H1 (cell line): ENCODE measurements around the gene PSMC3IP. TPM values are rescaled to one million over a fixed set of nuclear protein-coding genes. Genes with fewer than 3 reads are reported as not detected.
A peak's percentile ranks its signal among the peaks of the same experiment; 100 is the strongest.

Experiments
- CTCF ChIA-PET: fragments of 300-600 bp; sonication (Branson Sonifier 250); formaldehyde crosslinking; loops from one replicate; lab custom pipeline; 2021; ENCODE audit not compliant: partially characterized antibody; lab: Charles Lee
- POLR2A ChIA-PET: fragments of 300-600 bp; sonication (Branson Sonifier 250); formaldehyde crosslinking; loops from one replicate; lab custom pipeline; 2021; ENCODE audit warnings: inconsistent platforms; ENCODE audit not compliant: partially characterized antibody; lab: Charles Lee
- DNase-seq, 2 experiments: peaks; one replicate each; pipeline versions ENCODE4 v3.0.0 to v3.0.0-alpha.2; 2010 to 2022; ENCODE audit warnings: low spot score in 2 of 2, low read depth in 1 of 2, mixed read lengths in 1 of 2
- FAIRE-seq: peaks from 2 replicates; lab custom pipeline; 2011; peaks lifted over from hg19 to GRCh38; lab: Jason Lieb, UNC
- H2AFZ ChIP-seq: 2 replicates; pipeline ENCODE4 v1.8.1; 2012; ENCODE audit warnings: low read length, inconsistent platforms
- H2AK5ac ChIP-seq: 2 replicates; pipeline ENCODE4 v1.6.1; 2013; ENCODE audit warnings: low read depth, low read length
- H2BK120ac ChIP-seq: replicated peaks from 2 replicates; pipeline ENCODE3; 2013; ENCODE audit warnings: low read depth, low read length, inconsistent platforms
- H2BK12ac ChIP-seq: 2 replicates; pipeline ENCODE4 v1.6.1; 2013; ENCODE audit warnings: low read depth, low read length
- H2BK15ac ChIP-seq: 2 replicates; pipeline ENCODE4 v1.6.1; 2013; ENCODE audit warnings: low read length
- H2BK20ac ChIP-seq: 2 replicates; pipeline ENCODE4 v1.6.1; 2013; ENCODE audit warnings: low read length
- H2BK5ac ChIP-seq: 2 replicates; pipeline ENCODE4 v1.6.1; 2013; ENCODE audit warnings: low read depth, low read length
- H3K14ac ChIP-seq: 2 replicates; pipeline ENCODE4 v1.6.1; 2013; ENCODE audit warnings: inconsistent platforms; ENCODE audit not compliant: insufficient read length
- H3K18ac ChIP-seq: 2 replicates; pipeline ENCODE4 v1.6.1; 2013; ENCODE audit warnings: low read length; ENCODE audit errors: extremely low read depth
- H3K23ac ChIP-seq: 2 replicates; pipeline ENCODE4 v1.6.1; 2013; ENCODE audit warnings: inconsistent platforms; ENCODE audit not compliant: insufficient read length
- H3K23me2 ChIP-seq: 2 replicates; pipeline ENCODE4 v1.6.1; 2013; ENCODE audit warnings: low read depth, low read length
- H3K27ac ChIP-seq: 2 replicates; pipeline ENCODE4 v1.6.1; 2011; ENCODE audit warnings: low read depth, low read length, inconsistent platforms
- H3K27me3 ChIP-seq, 4 experiments: replicated peaks in 1 of 4; 1 replicate in 1 of 4; 2 replicates in 3 of 4; pipeline versions ENCODE4 v1.6.1 to v1.8.1; 2011 to 2013; ENCODE audit warnings: low read length in 3 of 4, mild to moderate bottlenecking in 3 of 4, inconsistent platforms in 2 of 4, mixed read lengths in 2 of 4, moderate library complexity in 1 of 4; ENCODE audit not compliant: control insufficient read depth in 3 of 4, insufficient read depth in 3 of 4; ENCODE audit errors: extremely low read depth in 1 of 4
- H3K36me3 ChIP-seq, 4 experiments: 2 replicates each; pipeline versions ENCODE4 v1.6.1 to v1.8.1; 2011 to 2013; ENCODE audit warnings: mild to moderate bottlenecking in 4 of 4, low read length in 3 of 4, moderate library complexity in 2 of 4, control low read depth in 1 of 4, inconsistent platforms in 1 of 4; ENCODE audit not compliant: insufficient read depth in 4 of 4, control insufficient read depth in 2 of 4
- H3K4ac ChIP-seq: replicated peaks from 2 replicates; pipeline ENCODE3; 2013; ENCODE audit warnings: low read length, low read depth, mixed read lengths, inconsistent platforms; ENCODE audit not compliant: insufficient read length
- H3K4me1 ChIP-seq, 4 experiments: replicated peaks in 1 of 4; 1 replicate in 1 of 4; 2 replicates in 3 of 4; pipeline versions ENCODE4 v1.6.1 to v1.8.1; 2011 to 2013; ENCODE audit warnings: low read length in 3 of 4, inconsistent platforms in 2 of 4, mixed read lengths in 1 of 4; ENCODE audit not compliant: insufficient read depth in 4 of 4, control insufficient read depth in 3 of 4
- H3K4me2 ChIP-seq, 2 experiments: 2 replicates each; pipeline versions ENCODE4 v1.6.1 to v1.8.1; 2011 to 2013; ENCODE audit warnings: low read depth in 2 of 2, low read length in 2 of 2, control low read depth in 1 of 2, inconsistent platforms in 1 of 2, mild to moderate bottlenecking in 1 of 2; ENCODE audit not compliant: insufficient read depth in 1 of 2
- H3K4me3 ChIP-seq, 4 experiments: fragments of 200-600, 300-600 bp in 1 of 4; sonication (generic), shearing (Covaris generic), sonication (Bioruptor Twin) in 1 of 4; 2 replicates each; pipeline versions ENCODE4 v1.5.1 to v1.8.1; 2011 to 2016; ENCODE audit warnings: low read length in 4 of 4, low read depth in 3 of 4, control low read depth in 2 of 4, inconsistent platforms in 2 of 4, mild to moderate bottlenecking in 2 of 4, mixed read lengths in 1 of 4, moderate library complexity in 1 of 4; ENCODE audit not compliant: insufficient read depth in 2 of 4; ENCODE audit errors: extremely low read depth in 1 of 4
- H3K56ac ChIP-seq: replicated peaks from 2 replicates; pipeline ENCODE3; 2013; ENCODE audit warnings: low read depth, mild to moderate bottlenecking, mixed read lengths, low read length, inconsistent platforms; ENCODE audit not compliant: insufficient read length
- H3K79me1 ChIP-seq: 2 replicates; pipeline ENCODE4 v1.6.1; 2013; ENCODE audit warnings: low read depth, low read length, control low read depth
- H3K79me2 ChIP-seq, 2 experiments: 2 replicates each; pipeline versions ENCODE4 v1.6.1 to v1.8.1; 2012 to 2013; ENCODE audit warnings: low read length in 2 of 2, mild to moderate bottlenecking in 2 of 2, inconsistent platforms in 1 of 2; ENCODE audit not compliant: insufficient read depth in 2 of 2, control insufficient read depth in 1 of 2
- H3K9ac ChIP-seq, 4 experiments: replicated peaks in 1 of 4; 1 replicate in 1 of 4; 2 replicates in 3 of 4; pipeline versions ENCODE4 v1.6.1 to v1.8.1; 2011 to 2013; ENCODE audit warnings: low read depth in 3 of 4, low read length in 3 of 4, control low read depth in 2 of 4, mild to moderate bottlenecking in 2 of 4, moderate library complexity in 2 of 4, inconsistent platforms in 1 of 4; ENCODE audit errors: extremely low read depth in 1 of 4
- H3K9me3 ChIP-seq, 2 experiments: 2 replicates each; pipeline versions ENCODE4 v1.6.1 to v1.8.1; 2012 to 2013; ENCODE audit warnings: mild to moderate bottlenecking in 2 of 2, moderate library complexity in 2 of 2, control low read depth in 1 of 2, inconsistent platforms in 1 of 2, low read depth in 1 of 2, low read length in 1 of 2, mixed read lengths in 1 of 2; ENCODE audit not compliant: insufficient read depth in 2 of 2
- H4K20me1 ChIP-seq, 2 experiments: replicated peaks in 1 of 2; 2 replicates each; pipeline versions ENCODE3 to v1.8.1; 2011 to 2013; ENCODE audit warnings: inconsistent platforms in 2 of 2, low read length in 2 of 2, mild to moderate bottlenecking in 1 of 2; ENCODE audit not compliant: insufficient read depth in 2 of 2, control insufficient read depth in 1 of 2
- H4K5ac ChIP-seq: 2 replicates; pipeline ENCODE4 v1.6.1; 2013; ENCODE audit warnings: low read length, low read depth, mixed read lengths, inconsistent platforms; ENCODE audit not compliant: insufficient read length
- H4K8ac ChIP-seq: 2 replicates; pipeline ENCODE4 v1.8.0; 2013; ENCODE audit warnings: mild to moderate bottlenecking, moderate library complexity, low read length, inconsistent platforms; ENCODE audit not compliant: insufficient read depth; ENCODE audit errors: extremely low read depth
- H4K91ac ChIP-seq: replicated peaks from 2 replicates; pipeline ENCODE3; 2013; ENCODE audit warnings: low read length, mixed read lengths, inconsistent platforms; ENCODE audit not compliant: insufficient read length
- CBX8 ChIP-seq: fragments of 300-800, 300-1000 bp; sonication (generic); IDR thresholded peaks from 2 replicates; pipeline ENCODE4 v1.7.1; 2016; ENCODE audit warnings: low read depth, low read length, borderline replicate concordance
- CREB1 ChIP-seq: IDR thresholded peaks from 2 replicates; pipeline ENCODE4 v1.6.1; 2012; ENCODE audit warnings: inconsistent platforms
- E2F6 ChIP-seq: IDR thresholded peaks from 2 replicates; pipeline ENCODE4 v1.6.1; 2012; ENCODE audit warnings: inconsistent platforms
- NANOG ChIP-seq: IDR thresholded peaks from 2 replicates; pipeline ENCODE4 v1.6.1; 2011; ENCODE audit warnings: low read length, low read depth, mild to moderate bottlenecking, inconsistent platforms; ENCODE audit not compliant: insufficient read depth, poor library complexity, severe bottlenecking
- PHF8 ChIP-seq: fragments of 200-600 bp; sonication (generic); conservative IDR thresholded peaks from 2 replicates; pipeline ENCODE4 v1.7.1; 2012; ENCODE audit warnings: low read depth, mild to moderate bottlenecking, inconsistent platforms, low read length, moderate library complexity
- SRF ChIP-seq: IDR thresholded peaks from 2 replicates; pipeline ENCODE4 v1.6.1; 2011; ENCODE audit warnings: mild to moderate bottlenecking, low read depth, low read length, moderate library complexity
- TAF7 ChIP-seq: optimal IDR thresholded peaks from 2 replicates; pipeline ENCODE3; 2011; ENCODE audit warnings: low read depth, mild to moderate bottlenecking, inconsistent platforms, low read length, moderate library complexity, borderline replicate concordance
- ZNF274 ChIP-seq: IDR thresholded peaks from 2 replicates; pipeline ENCODE4 v1.7.0; 2012; ENCODE audit warnings: low read length, borderline replicate concordance; ENCODE audit errors: extremely low read depth
- WGBS, 2 experiments: shearing (Covaris generic) in 1 of 2; methylation state at CpG; one replicate each; pipeline versions ENCODE4 v1.1.6 to v1.1.7; 2013 to 2015; ENCODE audit warnings: low lambda C conversion rate in 2 of 2, mixed read lengths in 2 of 2, inconsistent platforms in 1 of 2, low coverage in 1 of 2, missing lambda C conversion rate in 1 of 2; ENCODE audit not compliant: insufficient replicate concordance in 2 of 2, insufficient coverage in 1 of 2, insufficient read length in 1 of 2; ENCODE audit errors: extremely low coverage in 1 of 2, missing lambda C conversion rate in 1 of 2; 5-methylcytosine and 5-hydroxymethylcytosine counted together
- polyA plus RNA-seq, 7 experiments: library from polyadenylated mRNA; depleted of rRNA in 3 of 7; stranded (reverse) in 5 of 7; unstranded in 2 of 7; fragments of >200 nt in 5 of 7; fragments of 200-250 nt in 2 of 7; gene quantifications; 1 replicate in 5 of 7; 2 replicates in 1 of 7; 4 replicates in 1 of 7; pipeline versions ENCODE4 v1.2.1 to v1.2.3, GENCODE V29; 2011 to 2013; ENCODE audit warnings: missing spikeins in 2 of 7, mixed read lengths in 2 of 7
- total RNA-seq: library from RNA; stranded (reverse); fragmentation: NEBNext Ultra II Directional; extraction: Animal tissue kit (Norgen Biotek cat#: 25700); gene quantifications from 2 replicates; pipeline ENCODE4 v1.2.1, GENCODE V29; 2021

Gene PSMC3IP
- total and polyA plus RNA-seq, 2 of the 8 experiments (the other 6 are each of a cell fraction or from before 2014, with no cell fraction given): 11.5 to 21.9 TPM

- Histone ChIP-seq H4K8ac (no peak overlapping the region), H2BK20ac (no peak overlapping the region), H3K4me2 (no peak overlapping the region; a peak in 1 of 4 replicates), H3K27me3 (no peaks in the 10 kb centered on the region), H2AFZ (no peak overlapping the region), H3K27ac (no peak overlapping the region), H3K79me1 (peaks cover 17% of the 10 kb centered on the region), H2AK5ac (no peak overlapping the region), H3K4me3 (no peak overlapping the region), H4K5ac (no peak overlapping the region), H2BK120ac (no peak overlapping the region), H3K36me3 (peaks cover 14 to 33% (median 28%) of the 10 kb centered on the region in 4 experiments), H3K9me3 (no peaks in the 10 kb centered on the region), H3K9ac (no peak overlapping the region), H3K56ac (no peak overlapping the region), H2BK5ac (peak overlapping the region; percentile 39; the same call in 1 of the 2 replicates), H2BK15ac (peak overlapping the region; percentile 29; the same call in 1 of the 2 replicates), H3K23me2 (peaks cover 18% of the 10 kb centered on the region), H3K14ac (no peak overlapping the region), H4K20me1 (peaks cover 0 to 1% of the 10 kb centered on the region in 2 experiments), H3K4ac (no peak overlapping the region), H3K4me1 (peaks cover 0 to 21% (median 9%) of the 10 kb centered on the region in 4 experiments; a peak in 5 of 7 replicates), H3K18ac (no peak overlapping the region), H4K91ac (no peak overlapping the region), H2BK12ac (no peak overlapping the region), H3K23ac (no peak overlapping the region), H3K79me2 (peaks cover 9 to 22% of the 10 kb centered on the region in 2 experiments; a peak in 3 of 4 replicates)
- ChIA-PET POLR2A (interaction anchor here (0.8 to 8.1 kb wide), 5 partner anchors 10 to 410 kb away, joined by 3 to 74 read pairs (median 3); partner anchors contain the start of genes HSD17B1 and PSMC3IP), CTCF (interaction anchor here (1.0 to 3.9 kb wide), 4 partner anchors 12 to 48 kb away, joined by 3 to 22 read pairs (median 9); partner anchors contain the start of genes HSD17B1 and PSMC3IP)
- DNase-seq: no peak
- no peak for FAIRE-seq
- 92% methylated on average over 16 of the region's 16 CpGs; no CpG with 5 or more reads in 1 of the 2 experiments for WGBS, 2 experiments
- TF ChIP-seq CBX8: no peak
- no peak for TF ChIP-seq PHF8
- no peak for TF ChIP-seq E2F6
- TF ChIP-seq SRF: no peak
- TF ChIP-seq TAF7: no peak
- TF ChIP-seq CREB1: no peak
- TF ChIP-seq NANOG: no peak
- TF ChIP-seq ZNF274: no peak
Observed at GRCh38 chr17:42565523-42566214, 11.9 kb downstream of the PSMC3IP start.
